ENCODE results near the gene OR4K13. TPM values are rescaled to one million over a fixed set of nuclear protein-coding genes. Genes with fewer than 3 reads are reported as not detected.

The OR4K13 gene, protein sequence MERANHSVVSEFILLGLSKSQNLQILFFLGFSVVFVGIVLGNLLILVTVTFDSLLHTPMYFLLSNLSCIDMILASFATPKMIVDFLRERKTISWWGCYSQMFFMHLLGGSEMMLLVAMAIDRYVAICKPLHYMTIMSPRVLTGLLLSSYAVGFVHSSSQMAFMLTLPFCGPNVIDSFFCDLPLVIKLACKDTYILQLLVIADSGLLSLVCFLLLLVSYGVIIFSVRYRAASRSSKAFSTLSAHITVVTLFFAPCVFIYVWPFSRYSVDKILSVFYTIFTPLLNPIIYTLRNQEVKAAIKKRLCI
- not detected in 2 replicates for total RNA-seq (ENCODE audit: low replicate concordance)
- long read RNA-seq, result 0 reads

DNA sequence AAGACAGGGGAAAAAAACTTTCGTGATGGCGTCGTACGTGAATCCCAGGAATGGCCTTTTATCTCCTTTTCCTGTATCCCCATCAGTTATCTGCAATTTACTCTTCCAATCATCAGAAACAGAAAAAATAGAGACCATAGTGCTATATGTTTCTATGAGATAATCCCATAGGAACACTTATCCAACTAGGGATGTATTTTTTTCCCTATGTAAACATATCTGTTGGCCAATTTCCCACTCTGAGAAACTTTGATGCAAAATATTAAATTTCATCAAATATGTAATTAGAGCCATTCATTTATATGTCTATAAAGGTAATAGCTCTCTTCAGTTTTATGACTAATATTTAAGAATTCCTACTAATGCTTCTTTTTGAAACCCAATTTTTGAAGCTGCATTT is at the start of gene OR4K13:
TSS of gene OR4K13 (minus strand) at position 101 of the 400 bp plus-strand sequence. CDS start 1,280 bp downstream, outside the sequence.
- DNase-seq (ENCODE audit: extremely low spot score, unreplicated experiment), result no peak
- H3K4me3 Mint-ChIP-seq, result no peak within 1 kb of the TSS
- H3K4me1 Mint-ChIP-seq (ENCODE audit: unreplicated experiment), result no peaks in the 10 kb centered on the region
- no peaks in the 10 kb centered on the region for H3K27me3 Mint-ChIP-seq
- H3K36me3 Mint-ChIP-seq, result no peaks in the 10 kb centered on the region
- TF ChIP-seq, protein P1, sequence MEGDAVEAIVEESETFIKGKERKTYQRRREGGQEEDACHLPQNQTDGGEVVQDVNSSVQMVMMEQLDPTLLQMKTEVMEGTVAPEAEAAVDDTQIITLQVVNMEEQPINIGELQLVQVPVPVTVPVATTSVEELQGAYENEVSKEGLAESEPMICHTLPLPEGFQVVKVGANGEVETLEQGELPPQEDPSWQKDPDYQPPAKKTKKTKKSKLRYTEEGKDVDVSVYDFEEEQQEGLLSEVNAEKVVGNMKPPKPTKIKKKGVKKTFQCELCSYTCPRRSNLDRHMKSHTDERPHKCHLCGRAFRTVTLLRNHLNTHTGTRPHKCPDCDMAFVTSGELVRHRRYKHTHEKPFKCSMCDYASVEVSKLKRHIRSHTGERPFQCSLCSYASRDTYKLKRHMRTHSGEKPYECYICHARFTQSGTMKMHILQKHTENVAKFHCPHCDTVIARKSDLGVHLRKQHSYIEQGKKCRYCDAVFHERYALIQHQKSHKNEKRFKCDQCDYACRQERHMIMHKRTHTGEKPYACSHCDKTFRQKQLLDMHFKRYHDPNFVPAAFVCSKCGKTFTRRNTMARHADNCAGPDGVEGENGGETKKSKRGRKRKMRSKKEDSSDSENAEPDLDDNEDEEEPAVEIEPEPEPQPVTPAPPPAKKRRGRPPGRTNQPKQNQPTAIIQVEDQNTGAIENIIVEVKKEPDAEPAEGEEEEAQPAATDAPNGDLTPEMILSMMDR (conservative IDR thresholded peaks at IDR 0.05), result no peak
- H3K27ac Mint-ChIP-seq, result no peak within 1 kb of the TSS
- no peaks in the 10 kb centered on the region for H3K9me3 Mint-ChIP-seq

DNA sequence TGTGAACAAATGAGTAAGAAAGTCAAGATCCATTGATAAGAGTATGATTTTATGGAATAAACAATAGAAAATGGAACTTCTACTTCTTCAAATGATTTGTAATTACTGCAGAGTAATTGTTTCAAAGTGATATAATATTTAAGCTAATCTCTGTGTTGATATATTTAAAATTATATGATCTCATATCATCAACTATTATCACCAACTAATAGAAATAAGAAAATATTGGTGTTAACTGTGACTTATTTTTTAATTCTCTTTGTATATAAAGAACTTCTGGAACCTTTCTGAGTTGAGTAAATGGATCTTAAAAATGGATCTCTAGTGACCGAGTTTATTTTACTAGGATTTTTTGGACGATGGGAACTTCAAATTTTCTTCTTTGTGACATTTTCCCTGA is 23.9 kb upstream of the OR4K13 start, which contains the start of gene OR4L1:
TSS of gene OR4L1 (plus strand) at position 301 of the 400 bp plus-strand sequence. CDS start at position 301, 0 bp downstream.
- H3K9me3 Mint-ChIP-seq, result peaks cover 5% of the 10 kb centered on the region
- no peaks in the 10 kb centered on the region for H3K4me1 Mint-ChIP-seq (ENCODE audit: unreplicated experiment)
- TF ChIP-seq, protein P1 (conservative IDR thresholded peaks at IDR 0.05), result no peak
- H3K27me3 Mint-ChIP-seq, result no peaks in the 10 kb centered on the region
- no peak within 1 kb of the TSS for H3K4me3 Mint-ChIP-seq
- no peak within 1 kb of the TSS for H3K27ac Mint-ChIP-seq
- DNase-seq (ENCODE audit: extremely low spot score, unreplicated experiment), result no peak
- no peaks in the 10 kb centered on the region for H3K36me3 Mint-ChIP-seq

DNA sequence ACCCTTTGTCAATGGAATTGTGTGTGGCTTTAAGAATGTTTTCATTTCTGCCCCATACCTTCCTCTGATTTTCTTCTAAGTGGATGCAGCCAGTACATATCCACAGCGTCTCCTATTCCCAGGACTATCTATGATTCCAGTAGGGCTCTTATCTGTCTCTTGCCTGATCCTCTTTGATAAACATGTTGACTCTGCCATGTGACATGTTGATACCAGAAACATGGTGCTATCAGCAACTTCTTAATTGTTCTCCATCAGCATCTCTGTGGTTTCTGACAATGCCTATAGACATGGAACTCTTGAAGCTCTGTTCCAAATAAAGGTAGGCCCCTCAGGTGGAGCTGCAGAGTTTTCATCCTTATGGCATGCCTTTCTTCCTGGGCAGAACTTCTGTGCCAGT is 12.4 kb upstream of the OR4K13 start:
- no peak overlapping the region for H3K4me3 Mint-ChIP-seq
- peaks cover 15% of the 10 kb centered on the region for H3K9me3 Mint-ChIP-seq
- no peak for DNase-seq (ENCODE audit: extremely low spot score, unreplicated experiment)
- no peaks in the 10 kb centered on the region for H3K4me1 Mint-ChIP-seq (ENCODE audit: unreplicated experiment)
- TF ChIP-seq, protein P1 (conservative IDR thresholded peaks at IDR 0.05), result no peak
- no peak overlapping the region for H3K27ac Mint-ChIP-seq
- no peaks in the 10 kb centered on the region for H3K36me3 Mint-ChIP-seq
- no peaks in the 10 kb centered on the region for H3K27me3 Mint-ChIP-seq

DNA sequence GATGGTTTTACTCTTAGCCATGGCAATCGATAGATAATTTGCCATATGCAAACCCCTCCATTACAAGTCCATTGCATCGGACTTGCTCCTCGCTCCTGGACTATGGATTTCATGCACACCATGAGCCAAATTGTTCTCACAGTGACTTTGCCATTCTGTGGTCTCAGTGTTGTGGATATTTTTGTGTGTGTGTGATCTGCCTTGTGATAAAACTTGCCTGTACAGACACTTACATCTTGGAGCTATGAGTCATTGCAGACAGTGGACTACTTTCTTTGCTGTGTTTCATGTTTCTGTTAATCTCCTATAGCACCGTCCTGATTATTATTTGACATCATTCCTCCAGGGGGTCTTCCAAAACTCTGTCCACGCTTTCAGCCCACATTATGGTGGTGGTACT is 8.4 kb upstream of the OR4K13 start:
- H3K36me3 Mint-ChIP-seq, result peaks cover 3% of the 10 kb centered on the region

DNA sequence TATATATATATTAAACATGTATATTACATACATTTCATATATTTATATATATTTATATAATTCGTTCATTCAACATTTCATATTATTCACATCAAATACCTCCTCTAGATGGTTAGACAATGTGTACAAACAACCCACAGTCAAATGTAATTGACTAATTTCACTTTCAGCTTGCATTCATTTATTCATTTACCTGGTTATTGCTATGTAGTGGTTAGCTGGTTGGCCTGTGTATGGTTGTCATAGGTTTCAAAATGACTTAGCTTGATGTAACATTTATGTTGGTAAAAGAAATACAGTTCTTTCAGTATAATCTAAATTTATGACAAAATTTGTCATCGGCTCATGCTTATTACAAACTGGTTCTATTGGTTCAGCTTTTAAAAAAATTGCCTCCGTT is 389 bp downstream of the OR4K13 start:
- no peaks in the 10 kb centered on the region for H3K9me3 Mint-ChIP-seq
- TF ChIP-seq, protein P1 (conservative IDR thresholded peaks at IDR 0.05), result no peak
- no peak overlapping the region for H3K27ac Mint-ChIP-seq
- no peaks in the 10 kb centered on the region for H3K4me1 Mint-ChIP-seq (ENCODE audit: unreplicated experiment)
- H3K4me3 Mint-ChIP-seq, result no peak overlapping the region
- no peaks in the 10 kb centered on the region for H3K27me3 Mint-ChIP-seq
- DNase-seq (ENCODE audit: extremely low spot score, unreplicated experiment), result no peak
- H3K36me3 Mint-ChIP-seq, result no peaks in the 10 kb centered on the region

More for the DNA sequence above, 8.4 kb upstream of the OR4K13 start:
- TF ChIP-seq, protein P1 (conservative IDR thresholded peaks at IDR 0.05), result no peak
- no peak for DNase-seq (ENCODE audit: extremely low spot score, unreplicated experiment)
- no peak overlapping the region for H3K27ac Mint-ChIP-seq
- H3K9me3 Mint-ChIP-seq, result peaks cover 15% of the 10 kb centered on the region
- H3K27me3 Mint-ChIP-seq, result no peaks in the 10 kb centered on the region
- no peak overlapping the region for H3K4me3 Mint-ChIP-seq
- no peaks in the 10 kb centered on the region for H3K4me1 Mint-ChIP-seq (ENCODE audit: unreplicated experiment)
